ENCODE results near the gene CUZD1.

Gene CUZD1

GRCh38 chr10:122853665-122854313 is 8.1 kb upstream of the CUZD1 start:
- no peak for DNase-seq (ENCODE audit: low spot score)
- no peak for TF ChIP-seq CTCF (IDR thresholded peaks at IDR 0.05; ENCODE audit: extremely low read depth, missing control alignments)

GRCh38 chr10:122852261-122852660 is 6.6 kb upstream of the CUZD1 start:
- DNase-seq (ENCODE audit: low spot score), result no peak
- TF ChIP-seq CTCF (IDR thresholded peaks at IDR 0.05; ENCODE audit: extremely low read depth, missing control alignments), result no peak

GRCh38 chr10:122850705-122851640 is 5.3 kb upstream of the CUZD1 start:
- DNase-seq (ENCODE audit: low spot score), result no peak
- no peak for TF ChIP-seq CTCF (IDR thresholded peaks at IDR 0.05; ENCODE audit: extremely low read depth, missing control alignments)

- no peak for DNase-seq (ENCODE audit: low spot score)
Measured at GRCh38 chr10:122849900-122850605, 4.4 kb upstream of the CUZD1 start.

GRCh38 chr10:122849090-122849489 is 3.4 kb upstream of the CUZD1 start:
- DNase-seq (ENCODE audit: low spot score), result no peak
- TF ChIP-seq CTCF (IDR thresholded peaks at IDR 0.05; ENCODE audit: extremely low read depth, missing control alignments), result no peak

More at GRCh38 chr10:122849900-122850605, 4.4 kb upstream of the CUZD1 start:
- no peak for TF ChIP-seq CTCF (IDR thresholded peaks at IDR 0.05; ENCODE audit: extremely low read depth, missing control alignments)

- TF ChIP-seq CTCF (IDR thresholded peaks at IDR 0.05; ENCODE audit: extremely low read depth, missing control alignments), result no peak
- DNase-seq (ENCODE audit: low spot score), result no peak
Measured at GRCh38 chr10:122847782-122848604, 2.3 kb upstream of the CUZD1 start.
